PFSK-1 (cell line): Measurements from ENCODE around the gene SHISA2.

Experiments used
- FOXP2 ChIP-seq: optimal IDR thresholded peaks from 2 replicates; pipeline ENCODE3; 2011; ENCODE audit warnings: borderline replicate concordance, control low read depth, inconsistent platforms; ENCODE audit not compliant: insufficient read depth; ENCODE audit errors: extremely low read length, extremely low read depth
- POLR2AphosphoS5 ChIP-seq: IDR thresholded peaks from 2 replicates; pipeline ENCODE4 v1.6.1; 2012; ENCODE audit warnings: low read depth, mild to moderate bottlenecking, control low read depth, low read length, moderate library complexity
- SIN3A ChIP-seq: IDR thresholded peaks from 2 replicates; pipeline ENCODE4 v1.6.1; 2012; ENCODE audit warnings: mild to moderate bottlenecking, low read length, moderate library complexity, borderline replicate concordance; ENCODE audit not compliant: insufficient read depth
- TAF1 ChIP-seq: IDR thresholded peaks from 2 replicates; pipeline ENCODE4 v1.6.1; 2012; ENCODE audit warnings: low read length, control low read depth, borderline replicate concordance; ENCODE audit not compliant: insufficient read depth
- TF ChIP-seq, protein P1 (sequence below), 2 experiments: IDR thresholded peaks; 2 replicates each; pipeline versions ENCODE4 v1.6.1 to v1.8.0; 2011 to 2012; ENCODE audit warnings: low read depth in 2 of 2, low read length in 2 of 2, control low read depth in 1 of 2, inconsistent platforms in 1 of 2, mild to moderate bottlenecking in 1 of 2, moderate library complexity in 1 of 2; ENCODE audit not compliant: insufficient read depth in 1 of 2

The SHISA2 gene

DNA sequence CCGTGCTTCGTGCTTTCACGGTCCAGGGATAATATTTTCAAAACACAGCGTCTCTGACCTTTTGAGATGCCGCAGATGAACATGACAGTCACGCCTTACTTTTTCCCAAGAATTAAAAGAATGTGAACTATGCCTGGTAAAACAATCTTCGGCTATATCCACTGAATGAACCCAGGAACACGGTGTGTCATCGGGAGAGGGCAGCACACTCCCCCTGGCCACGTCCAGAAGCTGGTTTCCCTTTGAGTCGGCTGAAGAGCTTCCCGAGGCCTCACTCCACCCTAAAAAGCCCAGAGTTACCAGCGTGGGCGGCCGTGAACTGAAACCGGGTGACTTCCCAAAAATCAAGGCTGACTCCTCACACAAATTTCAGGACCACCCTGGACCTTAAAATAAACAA, 22.9 kb upstream of the SHISA2 start:
- no peak for TF ChIP-seq POLR2AphosphoS5
- TF ChIP-seq, protein P1, sequence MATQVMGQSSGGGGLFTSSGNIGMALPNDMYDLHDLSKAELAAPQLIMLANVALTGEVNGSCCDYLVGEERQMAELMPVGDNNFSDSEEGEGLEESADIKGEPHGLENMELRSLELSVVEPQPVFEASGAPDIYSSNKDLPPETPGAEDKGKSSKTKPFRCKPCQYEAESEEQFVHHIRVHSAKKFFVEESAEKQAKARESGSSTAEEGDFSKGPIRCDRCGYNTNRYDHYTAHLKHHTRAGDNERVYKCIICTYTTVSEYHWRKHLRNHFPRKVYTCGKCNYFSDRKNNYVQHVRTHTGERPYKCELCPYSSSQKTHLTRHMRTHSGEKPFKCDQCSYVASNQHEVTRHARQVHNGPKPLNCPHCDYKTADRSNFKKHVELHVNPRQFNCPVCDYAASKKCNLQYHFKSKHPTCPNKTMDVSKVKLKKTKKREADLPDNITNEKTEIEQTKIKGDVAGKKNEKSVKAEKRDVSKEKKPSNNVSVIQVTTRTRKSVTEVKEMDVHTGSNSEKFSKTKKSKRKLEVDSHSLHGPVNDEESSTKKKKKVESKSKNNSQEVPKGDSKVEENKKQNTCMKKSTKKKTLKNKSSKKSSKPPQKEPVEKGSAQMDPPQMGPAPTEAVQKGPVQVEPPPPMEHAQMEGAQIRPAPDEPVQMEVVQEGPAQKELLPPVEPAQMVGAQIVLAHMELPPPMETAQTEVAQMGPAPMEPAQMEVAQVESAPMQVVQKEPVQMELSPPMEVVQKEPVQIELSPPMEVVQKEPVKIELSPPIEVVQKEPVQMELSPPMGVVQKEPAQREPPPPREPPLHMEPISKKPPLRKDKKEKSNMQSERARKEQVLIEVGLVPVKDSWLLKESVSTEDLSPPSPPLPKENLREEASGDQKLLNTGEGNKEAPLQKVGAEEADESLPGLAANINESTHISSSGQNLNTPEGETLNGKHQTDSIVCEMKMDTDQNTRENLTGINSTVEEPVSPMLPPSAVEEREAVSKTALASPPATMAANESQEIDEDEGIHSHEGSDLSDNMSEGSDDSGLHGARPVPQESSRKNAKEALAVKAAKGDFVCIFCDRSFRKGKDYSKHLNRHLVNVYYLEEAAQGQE (IDR thresholded peaks at IDR 0.05; ENCODE audit: insufficient read depth in 1 of 2, low read depth in 2 of 2, low read length in 2 of 2): no peak
- TF ChIP-seq TAF1: no peak
- TF ChIP-seq FOXP2: no peak
- TF ChIP-seq SIN3A: no peak

- no peak for TF ChIP-seq FOXP2
- TF ChIP-seq SIN3A: no peak
- TF ChIP-seq, protein P1 (IDR thresholded peaks at IDR 0.05; ENCODE audit: insufficient read depth in 1 of 2, low read depth in 2 of 2, low read length in 2 of 2): no peak
- no peak for TF ChIP-seq TAF1
Observed at GRCh38 chr13:26071691-26072090, 19.9 kb upstream of the SHISA2 start.

DNA sequence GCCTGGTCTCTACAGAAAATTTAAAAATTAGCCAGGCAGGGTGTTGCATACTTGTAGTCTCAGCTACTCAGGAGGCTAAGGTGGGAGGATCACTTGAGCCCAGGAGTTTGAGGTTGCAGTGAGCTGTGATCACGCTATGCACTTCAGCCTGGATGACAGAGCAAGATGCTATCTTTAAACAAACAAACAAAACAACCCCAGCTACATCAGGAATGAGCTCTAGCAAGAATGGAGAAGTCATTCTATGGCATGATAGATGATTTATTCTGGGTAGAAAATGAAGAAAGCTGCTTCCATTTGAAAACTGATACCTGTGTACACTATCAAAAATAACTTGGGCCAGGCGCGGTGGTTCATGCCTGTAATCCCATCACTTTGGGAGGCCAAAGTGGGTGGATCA, 15.8 kb upstream of the SHISA2 start:
- TF ChIP-seq TAF1 (no peak), POLR2AphosphoS5 (no peak), SIN3A (no peak), FOXP2 (no peak)
- TF ChIP-seq, protein P1 (IDR thresholded peaks at IDR 0.05; ENCODE audit: insufficient read depth in 1 of 2, low read depth in 2 of 2, low read length in 2 of 2): no peak

GRCh38 chr13:26062853-26063444, 11.1 kb upstream of the SHISA2 start:
- TF ChIP-seq POLR2AphosphoS5: no peak
- no peak for TF ChIP-seq SIN3A
- no peak for TF ChIP-seq FOXP2
- TF ChIP-seq, protein P1 (IDR thresholded peaks at IDR 0.05; ENCODE audit: insufficient read depth in 1 of 2, low read depth in 2 of 2, low read length in 2 of 2): no peak
- TF ChIP-seq TAF1: no peak

DNA sequence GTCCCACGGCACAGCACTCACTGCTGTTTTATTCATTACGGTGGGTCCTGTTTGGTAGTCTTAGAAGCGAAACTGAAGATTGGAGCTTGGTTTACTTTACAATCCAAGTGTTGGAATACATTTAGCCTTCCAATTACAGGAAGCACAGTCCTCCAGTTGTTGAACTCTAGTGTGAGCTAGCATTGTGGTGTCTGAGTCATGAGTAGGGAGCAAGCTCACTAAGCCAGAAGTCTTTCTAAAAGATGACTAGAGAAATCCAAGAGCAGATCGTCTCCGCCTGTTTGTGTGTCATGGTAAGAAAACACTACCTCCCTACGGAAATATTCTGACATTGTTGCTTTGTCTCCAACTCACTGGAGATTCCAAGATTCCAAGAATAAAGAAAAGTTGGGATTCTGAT, 10.1 kb upstream of the SHISA2 start:
- TF ChIP-seq TAF1: no peak
- no peak for TF ChIP-seq FOXP2
- no peak for TF ChIP-seq SIN3A
- TF ChIP-seq, protein P1 (IDR thresholded peaks at IDR 0.05; ENCODE audit: insufficient read depth in 1 of 2, low read depth in 2 of 2, low read length in 2 of 2): no peak
- TF ChIP-seq POLR2AphosphoS5: no peak
